ENCODE results near the gene EPHA2.

Gene EPHA2

DNA sequence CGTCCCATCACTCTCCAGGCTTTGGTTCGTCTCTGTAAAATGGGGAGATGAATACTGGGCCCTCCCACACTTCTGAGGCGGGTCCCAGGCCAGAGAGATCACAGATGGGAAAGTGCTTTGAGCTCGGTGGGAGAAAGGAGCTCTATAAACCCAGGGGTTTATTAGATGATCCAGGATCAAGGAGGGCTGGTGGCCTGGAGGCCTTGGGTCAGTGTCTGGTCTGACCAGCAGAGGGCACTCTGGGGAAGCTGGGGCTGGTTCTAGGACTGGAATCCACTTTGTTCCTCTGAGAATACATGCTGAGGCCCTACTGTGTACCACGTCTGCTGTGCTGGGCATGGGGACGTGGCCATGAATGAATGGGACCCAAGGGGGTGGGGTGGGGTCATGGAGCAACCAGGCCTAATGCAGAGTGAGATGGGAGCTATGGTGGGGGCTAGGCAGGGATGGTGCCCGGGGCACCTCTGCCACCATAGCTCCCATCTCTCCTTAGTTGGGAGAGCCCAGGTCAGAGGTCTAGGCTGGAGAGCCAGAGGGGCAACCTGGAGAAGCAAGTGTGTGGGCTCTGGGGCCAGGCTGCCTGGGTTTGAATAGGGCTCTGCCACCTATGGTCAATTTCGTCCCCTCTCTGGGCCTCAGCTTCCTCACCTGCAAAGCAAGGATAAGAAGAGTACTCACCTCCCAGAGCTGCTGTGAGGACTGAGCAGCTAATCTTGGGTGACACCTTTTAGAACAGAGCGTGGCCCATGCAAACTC lies 73.4 kb downstream of the EPHA2 start:
- TF ChIP-seq CTCF (IDR thresholded peaks at IDR 0.05) = peak; percentile 96
- no peak for TF ChIP-seq ZFX (IDR thresholded peaks at IDR 0.05; ENCODE audit: borderline replicate concordance)
- peak overlapping the region; percentile 17; the same call in 1 of the 2 replicates for H3K27ac ChIP-seq

GRCh38 chr1:16081636-16082035 lies 74.2 kb downstream of the EPHA2 start:
- H3K27ac ChIP-seq = peak overlapping the region; percentile 17; the same call in 1 of the 2 replicates
- TF ChIP-seq ZFX (IDR thresholded peaks at IDR 0.05; ENCODE audit: borderline replicate concordance) (no peak), CTCF (IDR thresholded peaks at IDR 0.05) (no peak)

DNA sequence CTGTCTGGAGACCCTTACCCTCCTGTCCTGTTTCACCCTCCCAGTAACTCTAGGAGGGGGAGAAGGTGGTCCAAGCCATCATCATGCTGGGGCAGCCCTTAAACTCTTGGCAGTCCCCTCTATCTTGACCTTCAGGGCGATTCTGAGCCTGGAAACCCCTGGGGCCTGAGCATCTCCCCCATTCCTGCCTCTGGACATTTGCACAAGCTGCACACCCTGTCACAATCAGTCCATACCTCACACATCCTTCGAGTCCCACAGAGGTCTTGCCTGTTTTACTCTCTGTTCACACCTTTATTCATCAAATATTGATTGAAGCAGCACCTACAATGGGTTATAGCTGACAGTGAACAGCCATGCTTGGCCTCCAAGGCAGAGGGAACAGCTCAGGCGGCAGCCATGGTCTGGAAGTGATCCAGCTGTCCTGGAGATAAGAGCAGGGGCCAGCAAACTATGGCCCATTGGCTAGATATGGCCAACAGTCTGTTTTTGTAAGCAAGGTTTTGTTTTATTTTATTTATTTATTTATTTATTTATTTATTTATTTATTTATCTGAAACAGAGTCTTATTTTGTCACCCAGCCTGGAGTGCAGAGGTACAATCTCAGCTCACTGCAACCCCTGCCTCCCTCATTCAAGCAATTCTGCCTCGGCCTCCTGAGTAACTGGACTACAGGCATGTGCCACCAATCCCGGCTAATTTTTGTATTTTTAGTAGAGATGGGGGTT lies 75.3 kb downstream of the EPHA2 start:
- TF ChIP-seq CTCF (IDR thresholded peaks at IDR 0.05) = no peak
- no peak for TF ChIP-seq ZFX (IDR thresholded peaks at IDR 0.05; ENCODE audit: borderline replicate concordance)
- no peak overlapping the region for H3K27ac ChIP-seq

- TF ChIP-seq CTCF (IDR thresholded peaks at IDR 0.05) (peak; percentile 87), ZFX (IDR thresholded peaks at IDR 0.05; ENCODE audit: borderline replicate concordance) (no peak)
- peak overlapping the region; percentile 20; the same call in 1 of the 2 replicates for H3K27ac ChIP-seq
Measured at GRCh38 chr1:16078925-16079656, 76.8 kb downstream of the EPHA2 start.

DNA sequence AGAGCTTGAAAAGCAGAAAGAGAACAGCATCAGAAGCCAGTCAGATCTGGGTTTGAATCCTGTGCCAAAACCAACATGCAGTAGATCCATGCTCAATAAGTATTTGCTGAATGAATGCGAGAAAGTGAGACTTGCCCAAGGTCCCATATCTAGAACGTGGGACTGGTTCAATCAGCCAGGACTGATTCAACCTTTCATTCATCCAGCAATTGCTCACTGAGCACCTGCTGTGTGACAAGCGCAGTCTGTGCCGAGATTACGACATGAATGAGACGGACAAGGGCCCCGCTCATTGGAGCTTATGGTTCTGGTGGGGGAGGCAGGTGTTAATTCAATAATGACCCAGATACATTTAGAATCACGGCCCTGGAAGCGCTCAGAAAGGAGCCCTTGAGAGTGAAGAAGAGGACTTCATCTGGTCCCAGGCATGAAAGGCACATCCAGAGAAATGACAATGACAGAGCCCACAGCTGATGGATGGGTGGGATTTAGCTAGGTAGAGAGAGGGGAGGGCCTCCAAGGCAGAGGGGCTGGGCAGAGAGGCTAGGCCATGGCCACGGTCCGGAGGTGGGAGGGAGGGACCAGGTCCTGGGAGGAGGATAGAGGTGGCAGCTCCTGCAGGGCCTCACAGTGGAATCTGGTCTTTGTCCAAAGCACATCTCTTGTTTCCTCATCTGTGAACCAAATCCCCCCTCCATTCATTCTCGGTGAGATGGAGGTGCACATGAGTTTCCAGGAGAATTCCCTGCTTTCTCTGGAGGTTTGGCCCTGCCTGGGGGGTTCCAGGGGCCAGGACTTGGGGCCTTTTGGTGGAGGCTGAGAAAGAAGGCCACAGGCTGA lies 78.2 kb downstream of the EPHA2 start:
- TF ChIP-seq ZFX (IDR thresholded peaks at IDR 0.05; ENCODE audit: borderline replicate concordance) (no peak), CTCF (IDR thresholded peaks at IDR 0.05) (no peak)
- peak overlapping the region; percentile 14 for H3K27ac ChIP-seq

GRCh38 chr1:16076865-16077238 lies 79.0 kb downstream of the EPHA2 start:
- H3K27ac ChIP-seq = peak overlapping the region; percentile 18; the same call in 1 of the 2 replicates
- no peak for TF ChIP-seq CTCF (IDR thresholded peaks at IDR 0.05)
